HepG2 (cell line): ENCODE measurements around the gene DHX58. TPM values are rescaled to one million over a fixed set of nuclear protein-coding genes. Genes with fewer than 3 reads are reported as not detected.

Experiments
- ARNT2 ChIP-seq: sonication (generic); formaldehyde crosslinking; IDR thresholded peaks from 2 replicates; pipeline ENCODE4 v1.8.0; 2022; ENCODE audit warnings: mild to moderate bottlenecking, low read depth, missing genetic modification reagents, moderate library complexity
- HES4 ChIP-seq: sonication (generic); formaldehyde crosslinking; IDR thresholded peaks from 2 replicates; pipeline ENCODE4 v1.9.0; 2021; ENCODE audit warnings: mild to moderate bottlenecking, missing genetic modification reagents, borderline replicate concordance
- MBD4 ChIP-seq: IDR thresholded peaks from 2 replicates; pipeline ENCODE4 v1.6.1; 2012; ENCODE audit warnings: low read length, inconsistent platforms, borderline replicate concordance
- NFATC3 ChIP-seq: sonication (generic); formaldehyde crosslinking; IDR thresholded peaks from 2 replicates; pipeline ENCODE4 v1.5.1; 2020; ENCODE audit warnings: mild to moderate bottlenecking, missing genetic modification reagents
- RAD51 ChIP-seq: fragments of 450-650 bp; IDR thresholded peaks from 2 replicates; pipeline ENCODE4 v1.6.1; 2016; ENCODE audit warnings: borderline replicate concordance
- YEATS4 ChIP-seq: sonication (generic); formaldehyde crosslinking; IDR thresholded peaks from 2 replicates; pipeline ENCODE4 v1.4.0; 2020; ENCODE audit warnings: missing genetic modification reagents, borderline replicate concordance
- ZBTB21 ChIP-seq: sonication (generic); formaldehyde crosslinking; IDR thresholded peaks from 2 replicates; pipeline ENCODE4 v1.4.0; 2020; ENCODE audit warnings: missing genetic modification reagents
- ZFP90 ChIP-seq: sonication (generic); formaldehyde crosslinking; IDR thresholded peaks from 2 replicates; pipeline ENCODE4 v1.8.0; 2022; ENCODE audit warnings: missing genetic modification reagents, mild to moderate bottlenecking, inconsistent platforms, borderline replicate concordance
- ZNF225 ChIP-seq: sonication (generic); formaldehyde crosslinking; IDR thresholded peaks from 2 replicates; pipeline ENCODE4 v1.4.0; 2020; ENCODE audit warnings: mild to moderate bottlenecking, missing genetic modification reagents
- ZNF558 ChIP-seq: sonication (generic); formaldehyde crosslinking; IDR thresholded peaks from 2 replicates; pipeline ENCODE4 v1.9.0; 2022; ENCODE audit warnings: mild to moderate bottlenecking, missing genetic modification reagents, borderline replicate concordance
- ZNF577 ChIP-seq: sonication (generic); formaldehyde crosslinking; IDR thresholded peaks from 2 replicates; pipeline ENCODE4 v1.4.0; 2020; ENCODE audit warnings: mild to moderate bottlenecking, low read depth, missing genetic modification reagents, borderline replicate concordance
- ZNF772 ChIP-seq: sonication (generic); formaldehyde crosslinking; IDR thresholded peaks from 2 replicates; pipeline ENCODE4 v1.5.0; 2020; ENCODE audit warnings: mild to moderate bottlenecking, missing genetic modification reagents
- ZNF777 ChIP-seq: sonication (generic); formaldehyde crosslinking; IDR thresholded peaks from 2 replicates; pipeline ENCODE4 v1.4.0; 2020; ENCODE audit warnings: missing genetic modification reagents
- ZNF850 ChIP-seq: sonication (generic); formaldehyde crosslinking; conservative IDR thresholded peaks from 2 replicates; pipeline ENCODE4 v1.9.0; 2021; ENCODE audit warnings: mild to moderate bottlenecking, missing genetic modification reagents
- polyA plus RNA-seq, 8 experiments: library from polyadenylated mRNA; depleted of rRNA in 3 of 8; stranded (reverse) in 7 of 8; unstranded in 1 of 8; fragments of >200 nt; fragmentation: Illumina TruSeq in 4 of 8; extraction: Trizol in 4 of 8; gene quantifications; 2 replicates each; pipeline versions ENCODE4 v1.2.1 to v1.2.3, GENCODE V29; 2011 to 2016; ENCODE audit warnings: low read depth in 4 of 8, missing spikeins in 1 of 8, mixed read lengths in 1 of 8; ENCODE audit not compliant: insufficient read depth in 1 of 8
- total RNA-seq, 5 experiments: library from RNA; depleted of rRNA; stranded (reverse); fragments of >200 nt; fragmentation: Illumina TruSeq; extraction: Trizol; gene quantifications; 2 replicates each; pipeline ENCODE4 v1.2.3, GENCODE V29; 2016; ENCODE audit warnings: low read depth in 1 of 5
- TF ChIP-seq, protein P1 (sequence below): IDR thresholded peaks from 2 replicates; pipeline ENCODE4 v1.6.1; 2016; ENCODE audit warnings: missing compliant biosample characterization, missing genetic modification reagents, borderline replicate concordance
- TF ChIP-seq, protein P2 (sequence below): sonication (generic); formaldehyde crosslinking; IDR thresholded peaks from 2 replicates; pipeline ENCODE4 v1.4.0; 2020; ENCODE audit warnings: mild to moderate bottlenecking, missing genetic modification reagents
- TF ChIP-seq, protein P3 (sequence below): sonication (generic); formaldehyde crosslinking; IDR thresholded peaks from 2 replicates; pipeline ENCODE4 v1.5.1; 2020; ENCODE audit warnings: mild to moderate bottlenecking, missing genetic modification reagents, moderate library complexity
- TF ChIP-seq, protein P4 (sequence below): IDR thresholded peaks from 2 replicates; pipeline ENCODE4 v1.6.1; 2016; ENCODE audit warnings: control low read depth

Gene DHX58
- total and polyA plus RNA-seq, 2 of the 13 experiments (the other 11 are each of a cell fraction or from before 2014, with no cell fraction given) = 6.7 to 7.8 TPM

DNA sequence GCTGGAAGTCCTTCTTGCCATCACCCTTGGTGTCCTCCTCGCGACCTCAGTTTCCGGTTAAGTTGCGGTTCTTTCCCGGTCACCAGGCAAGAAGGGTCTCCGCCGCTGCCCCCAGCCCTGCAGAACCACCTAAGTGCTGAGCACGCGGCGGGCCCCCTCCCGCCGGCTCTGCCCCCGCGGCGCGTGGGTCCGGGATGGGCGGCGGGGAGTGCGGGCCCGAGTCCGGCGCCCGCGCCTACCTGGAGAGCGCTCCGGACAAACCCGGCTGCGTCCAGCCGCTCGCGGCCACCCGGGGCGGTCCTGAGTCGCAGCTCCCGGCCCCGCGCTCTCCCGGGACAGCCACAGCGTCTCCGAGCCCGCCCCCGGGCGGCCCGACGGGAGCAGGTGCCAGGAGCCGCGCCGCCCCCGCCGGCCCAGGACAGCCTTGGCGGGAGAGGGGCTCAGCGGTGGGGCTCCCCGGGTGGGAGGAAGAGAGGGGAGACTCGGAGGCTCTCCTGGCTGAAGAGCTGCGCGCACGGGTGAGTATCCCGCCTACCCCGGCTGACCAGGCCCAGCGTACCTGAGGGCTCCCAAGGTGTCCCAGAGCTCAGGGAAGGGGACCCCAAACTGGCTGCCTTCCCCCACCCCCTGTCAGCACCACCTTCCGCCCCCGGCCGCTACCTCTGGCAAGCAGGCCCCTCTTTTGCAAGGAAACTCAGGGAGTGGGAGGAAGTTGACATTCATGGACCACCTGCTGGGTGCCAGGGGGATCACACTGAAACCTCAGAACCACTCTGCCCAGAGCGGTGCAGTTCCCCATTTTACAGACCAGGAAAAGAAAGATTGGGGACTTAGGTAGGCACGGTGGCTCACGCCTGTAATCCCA, 40.0 kb downstream of the DHX58 start (continued):
- TF ChIP-seq ZNF772 (0 out of 2 replicates have a peak, but pooled peaks have one; percentile 25), ZNF850 (CRISPR knock-in tag) (no peak), HES4 (peak; percentile 44; the same call in 1 of the 2 replicates), ZNF225 (no peak), ZNF577 (CRISPR knock-in tag) (no peak), RAD51 (no peak), ZNF558 (CRISPR knock-in tag) (no peak), ZBTB21 (CRISPR knock-in tag) (no peak), YEATS4 (CRISPR knock-in tag) (0 out of 2 replicates have a peak, but pooled peaks have one; percentile 30), ZFP90 (CRISPR knock-in tag) (no peak), MBD4 (no peak), NFATC3 (CRISPR knock-in tag) (no peak), ZNF777 (peak; percentile 87), ARNT2 (CRISPR knock-in tag) (peak; percentile 54; the same call in 1 of the 2 replicates)
- TF ChIP-seq, protein P1, sequence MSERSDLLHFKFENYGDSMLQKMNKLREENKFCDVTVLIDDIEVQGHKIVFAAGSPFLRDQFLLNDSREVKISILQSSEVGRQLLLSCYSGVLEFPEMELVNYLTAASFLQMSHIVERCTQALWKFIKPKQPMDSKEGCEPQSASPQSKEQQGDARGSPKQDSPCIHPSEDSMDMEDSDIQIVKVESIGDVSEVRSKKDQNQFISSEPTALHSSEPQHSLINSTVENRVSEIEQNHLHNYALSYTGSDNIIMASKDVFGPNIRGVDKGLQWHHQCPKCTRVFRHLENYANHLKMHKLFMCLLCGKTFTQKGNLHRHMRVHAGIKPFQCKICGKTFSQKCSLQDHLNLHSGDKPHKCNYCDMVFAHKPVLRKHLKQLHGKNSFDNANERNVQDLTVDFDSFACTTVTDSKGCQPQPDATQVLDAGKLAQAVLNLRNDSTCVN = no peak
- TF ChIP-seq, protein P2, sequence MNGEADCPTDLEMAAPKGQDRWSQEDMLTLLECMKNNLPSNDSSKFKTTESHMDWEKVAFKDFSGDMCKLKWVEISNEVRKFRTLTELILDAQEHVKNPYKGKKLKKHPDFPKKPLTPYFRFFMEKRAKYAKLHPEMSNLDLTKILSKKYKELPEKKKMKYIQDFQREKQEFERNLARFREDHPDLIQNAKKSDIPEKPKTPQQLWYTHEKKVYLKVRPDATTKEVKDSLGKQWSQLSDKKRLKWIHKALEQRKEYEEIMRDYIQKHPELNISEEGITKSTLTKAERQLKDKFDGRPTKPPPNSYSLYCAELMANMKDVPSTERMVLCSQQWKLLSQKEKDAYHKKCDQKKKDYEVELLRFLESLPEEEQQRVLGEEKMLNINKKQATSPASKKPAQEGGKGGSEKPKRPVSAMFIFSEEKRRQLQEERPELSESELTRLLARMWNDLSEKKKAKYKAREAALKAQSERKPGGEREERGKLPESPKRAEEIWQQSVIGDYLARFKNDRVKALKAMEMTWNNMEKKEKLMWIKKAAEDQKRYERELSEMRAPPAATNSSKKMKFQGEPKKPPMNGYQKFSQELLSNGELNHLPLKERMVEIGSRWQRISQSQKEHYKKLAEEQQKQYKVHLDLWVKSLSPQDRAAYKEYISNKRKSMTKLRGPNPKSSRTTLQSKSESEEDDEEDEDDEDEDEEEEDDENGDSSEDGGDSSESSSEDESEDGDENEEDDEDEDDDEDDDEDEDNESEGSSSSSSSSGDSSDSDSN (CRISPR knock-in tag) = peak; percentile 59; the same call in 1 of the 2 replicates
- TF ChIP-seq, protein P3, sequence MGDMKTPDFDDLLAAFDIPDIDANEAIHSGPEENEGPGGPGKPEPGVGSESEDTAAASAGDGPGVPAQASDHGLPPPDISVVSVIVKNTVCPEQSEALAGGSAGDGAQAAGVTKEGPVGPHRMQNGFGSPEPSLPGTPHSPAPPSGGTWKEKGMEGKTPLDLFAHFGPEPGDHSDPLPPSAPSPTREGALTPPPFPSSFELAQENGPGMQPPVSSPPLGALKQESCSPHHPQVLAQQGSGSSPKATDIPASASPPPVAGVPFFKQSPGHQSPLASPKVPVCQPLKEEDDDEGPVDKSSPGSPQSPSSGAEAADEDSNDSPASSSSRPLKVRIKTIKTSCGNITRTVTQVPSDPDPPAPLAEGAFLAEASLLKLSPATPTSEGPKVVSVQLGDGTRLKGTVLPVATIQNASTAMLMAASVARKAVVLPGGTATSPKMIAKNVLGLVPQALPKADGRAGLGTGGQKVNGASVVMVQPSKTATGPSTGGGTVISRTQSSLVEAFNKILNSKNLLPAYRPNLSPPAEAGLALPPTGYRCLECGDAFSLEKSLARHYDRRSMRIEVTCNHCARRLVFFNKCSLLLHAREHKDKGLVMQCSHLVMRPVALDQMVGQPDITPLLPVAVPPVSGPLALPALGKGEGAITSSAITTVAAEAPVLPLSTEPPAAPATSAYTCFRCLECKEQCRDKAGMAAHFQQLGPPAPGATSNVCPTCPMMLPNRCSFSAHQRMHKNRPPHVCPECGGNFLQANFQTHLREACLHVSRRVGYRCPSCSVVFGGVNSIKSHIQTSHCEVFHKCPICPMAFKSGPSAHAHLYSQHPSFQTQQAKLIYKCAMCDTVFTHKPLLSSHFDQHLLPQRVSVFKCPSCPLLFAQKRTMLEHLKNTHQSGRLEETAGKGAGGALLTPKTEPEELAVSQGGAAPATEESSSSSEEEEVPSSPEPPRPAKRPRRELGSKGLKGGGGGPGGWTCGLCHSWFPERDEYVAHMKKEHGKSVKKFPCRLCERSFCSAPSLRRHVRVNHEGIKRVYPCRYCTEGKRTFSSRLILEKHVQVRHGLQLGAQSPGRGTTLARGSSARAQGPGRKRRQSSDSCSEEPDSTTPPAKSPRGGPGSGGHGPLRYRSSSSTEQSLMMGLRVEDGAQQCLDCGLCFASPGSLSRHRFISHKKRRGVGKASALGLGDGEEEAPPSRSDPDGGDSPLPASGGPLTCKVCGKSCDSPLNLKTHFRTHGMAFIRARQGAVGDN (CRISPR knock-in tag) = peak; percentile 31
- TF ChIP-seq, protein P4, sequence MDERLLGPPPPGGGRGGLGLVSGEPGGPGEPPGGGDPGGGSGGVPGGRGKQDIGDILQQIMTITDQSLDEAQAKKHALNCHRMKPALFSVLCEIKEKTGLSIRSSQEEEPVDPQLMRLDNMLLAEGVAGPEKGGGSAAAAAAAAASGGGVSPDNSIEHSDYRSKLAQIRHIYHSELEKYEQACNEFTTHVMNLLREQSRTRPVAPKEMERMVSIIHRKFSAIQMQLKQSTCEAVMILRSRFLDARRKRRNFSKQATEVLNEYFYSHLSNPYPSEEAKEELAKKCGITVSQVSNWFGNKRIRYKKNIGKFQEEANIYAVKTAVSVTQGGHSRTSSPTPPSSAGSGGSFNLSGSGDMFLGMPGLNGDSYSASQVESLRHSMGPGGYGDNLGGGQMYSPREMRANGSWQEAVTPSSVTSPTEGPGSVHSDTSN (CRISPR knock-in tag) = no peak
